ENCODE measurements around the gene ARHGEF37.

DNA sequence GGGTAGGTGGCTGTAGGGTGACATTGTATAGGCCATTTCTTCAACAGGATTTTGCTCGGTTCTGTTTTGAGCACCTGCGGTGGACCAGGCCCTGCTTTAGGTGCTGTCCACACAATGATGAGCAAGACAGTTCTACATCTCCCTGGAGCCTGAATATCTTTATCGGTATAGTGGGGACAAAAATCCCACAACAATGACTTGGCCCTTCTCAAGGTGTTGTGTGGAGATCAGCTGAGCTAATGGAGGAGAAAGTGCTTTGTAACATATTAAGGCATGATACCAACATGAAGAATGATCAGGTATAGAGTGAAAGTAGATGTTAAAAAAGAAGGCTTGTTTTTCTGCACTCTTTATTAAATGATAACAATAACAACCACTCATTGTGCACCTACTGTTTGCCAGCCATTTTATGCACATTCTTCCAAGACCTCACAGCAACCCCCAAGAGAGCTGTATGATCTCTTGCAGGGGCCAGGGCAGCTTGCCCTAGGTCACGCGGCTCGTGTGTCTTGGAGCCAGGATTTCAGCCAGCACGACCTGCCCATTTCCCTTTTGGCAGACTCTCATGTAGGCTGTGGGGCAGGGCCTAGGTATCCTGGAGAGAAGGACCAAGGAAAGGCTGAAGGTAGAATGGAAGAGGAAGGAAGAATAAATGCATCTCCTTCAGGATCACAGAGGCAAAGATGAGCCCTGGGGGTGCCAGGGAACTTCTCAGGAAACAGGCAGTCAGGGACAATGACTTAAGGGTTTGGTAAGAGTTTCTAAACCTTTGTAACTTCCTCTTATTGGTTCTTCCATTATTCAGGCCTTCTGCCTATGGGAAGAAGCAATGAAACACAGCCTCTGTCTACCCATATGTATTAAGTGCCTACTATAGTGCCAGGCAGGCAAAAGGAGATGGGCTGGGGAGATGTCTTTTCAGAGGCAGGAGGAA lies 98.8 kb downstream of the ARHGEF37 start:
- TF ChIP-seq POLR2AphosphoS5 (IDR thresholded peaks at IDR 0.05; ENCODE audit: low read depth, low read length) (no peak), POLR2A (IDR thresholded peaks at IDR 0.05; ENCODE audit: low read depth, low read length) (no peak), TAF1 (IDR thresholded peaks at IDR 0.05; ENCODE audit: borderline replicate concordance, low read depth, low read length) (no peak)
